GM19328 (cell line): Measurements from ENCODE around the gene ANO4.
"Not testable (repeated sequence)": the region's sequence is repeated elsewhere in the genome, so short reads cannot be mapped to it uniquely, and the experiment has no call there.

Experiments used
- ATAC-seq: cut with Tn5 transposase; IDR thresholded peaks from one replicate; pipeline ENCODE4 v1.9.1; 2021; ENCODE audit warnings: mild to moderate bottlenecking, moderate library complexity; ENCODE audit not compliant: unreplicated experiment

ANO4 gene

GRCh38 chr12:101076921-101077320 is 282.3 kb downstream of the ANO4 start:
- no peak for ATAC-seq

- ATAC-seq, result no peak
Observed at GRCh38 chr12:101077791-101078528, 283.4 kb downstream of the ANO4 start.

- no peak for ATAC-seq
Observed at GRCh38 chr12:101078536-101079285, 284.1 kb downstream of the ANO4 start.

GRCh38 chr12:101082706-101083105 is 288.1 kb downstream of the ANO4 start:
- ATAC-seq, result no peak

- ATAC-seq, result no peak
Observed at GRCh38 chr12:101086490-101087135, 292.0 kb downstream of the ANO4 start.

- no peak for ATAC-seq
Observed at GRCh38 chr12:101087920-101088319, 293.3 kb downstream of the ANO4 start.

GRCh38 chr12:101089271-101089670 is 294.7 kb downstream of the ANO4 start:
- ATAC-seq, result no peak

GRCh38 chr12:101090222-101090621 is 295.6 kb downstream of the ANO4 start:
- ATAC-seq, result not testable (repeated sequence)

GRCh38 chr12:101097829-101098580 is 303.4 kb downstream of the ANO4 start:
- ATAC-seq, result no peak

- no peak for ATAC-seq
Observed at GRCh38 chr12:101107032-101107763, 312.6 kb downstream of the ANO4 start.

- no peak for ATAC-seq
Observed at GRCh38 chr12:101108130-101108529, 313.6 kb downstream of the ANO4 start.

GRCh38 chr12:101110866-101111265 is 316.3 kb downstream of the ANO4 start:
- ATAC-seq, result no peak

GRCh38 chr12:101111441-101111840 is 316.9 kb downstream of the ANO4 start:
- no peak for ATAC-seq

- no peak for ATAC-seq
Observed at GRCh38 chr12:101115326-101115725, 320.8 kb downstream of the ANO4 start.

- ATAC-seq, result no peak
Observed at GRCh38 chr12:101116911-101117310, 322.3 kb downstream of the ANO4 start.

- no peak for ATAC-seq
Observed at GRCh38 chr12:101117842-101118241, 323.3 kb downstream of the ANO4 start.

GRCh38 chr12:101127521-101128219 is 333.1 kb downstream of the ANO4 start:
- no peak for ATAC-seq

GRCh38 chr12:101145777-101146431 is 351.3 kb downstream of the ANO4 start:
- not testable (repeated sequence) for ATAC-seq

GRCh38 chr12:101165319-101165718 is 370.7 kb downstream of the ANO4 start:
- ATAC-seq, result no peak
